Dedifferentiated amniotic fluid mesenchymal stem cell (primary cell): Measurements from ENCODE around the gene TEX19.
"Not testable (repeated sequence)": the region's sequence is repeated elsewhere in the genome, so short reads cannot be mapped to it uniquely, and the experiment has no call there.

Experiments used
- DNase-seq: peaks from one replicate; pipeline ENCODE4 v3.0.0-alpha.2; 2016; ENCODE audit errors: extremely low spot score

TEX19 gene

GRCh38 chr17:82338858-82339633 is 20.0 kb upstream of the TEX19 start:
- DNase-seq, result peak; percentile 38

DNA sequence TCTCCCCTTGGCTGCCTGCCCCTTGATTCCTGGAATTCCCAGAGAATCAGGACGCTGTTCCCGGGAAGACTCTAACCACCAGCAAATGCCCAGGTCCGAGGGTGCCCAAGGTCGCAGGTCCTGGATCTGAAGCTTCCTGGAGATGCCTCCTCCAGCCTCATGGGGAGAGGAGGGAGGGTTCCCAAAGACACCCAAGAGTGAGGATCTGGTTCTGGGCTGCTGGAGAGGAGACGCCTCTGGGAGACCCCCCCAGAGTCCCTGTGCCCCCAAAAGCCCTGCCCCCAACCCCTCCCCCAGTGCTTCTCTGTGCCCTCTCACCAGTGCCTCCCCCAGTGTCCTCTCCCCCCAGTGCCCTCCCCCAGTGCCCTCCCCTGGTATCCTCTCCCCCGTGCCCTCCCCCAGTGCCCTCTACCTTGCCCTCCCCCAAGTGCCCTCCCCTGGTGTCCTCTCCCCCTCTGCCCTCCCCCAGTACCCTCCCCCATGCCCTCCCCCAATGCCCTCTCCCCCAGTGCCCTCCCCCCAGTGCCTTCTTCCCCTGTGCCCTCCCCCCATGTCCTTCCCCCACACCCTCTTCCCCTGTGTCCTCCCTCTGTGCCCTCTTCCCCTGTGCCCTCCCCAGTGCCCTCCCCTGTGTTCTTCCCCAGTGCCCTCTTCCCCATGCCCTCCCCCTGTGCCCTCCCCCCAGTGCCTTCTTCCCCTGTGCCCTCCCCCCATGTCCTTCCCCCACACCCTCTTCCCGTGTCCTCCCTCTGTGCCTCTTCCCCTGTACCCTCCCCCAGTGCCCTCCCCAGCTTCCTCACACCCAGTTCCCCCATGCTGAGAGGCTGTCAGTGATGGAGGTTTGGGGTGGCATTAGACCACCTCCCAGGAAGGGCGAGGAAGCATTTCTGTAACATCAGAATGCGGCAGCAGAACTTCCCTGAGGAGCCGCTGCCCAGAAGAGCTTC is 19.1 kb upstream of the TEX19 start:
- DNase-seq, result no peak

GRCh38 chr17:82342361-82343079 is 16.5 kb upstream of the TEX19 start:
- DNase-seq, result no peak

DNA sequence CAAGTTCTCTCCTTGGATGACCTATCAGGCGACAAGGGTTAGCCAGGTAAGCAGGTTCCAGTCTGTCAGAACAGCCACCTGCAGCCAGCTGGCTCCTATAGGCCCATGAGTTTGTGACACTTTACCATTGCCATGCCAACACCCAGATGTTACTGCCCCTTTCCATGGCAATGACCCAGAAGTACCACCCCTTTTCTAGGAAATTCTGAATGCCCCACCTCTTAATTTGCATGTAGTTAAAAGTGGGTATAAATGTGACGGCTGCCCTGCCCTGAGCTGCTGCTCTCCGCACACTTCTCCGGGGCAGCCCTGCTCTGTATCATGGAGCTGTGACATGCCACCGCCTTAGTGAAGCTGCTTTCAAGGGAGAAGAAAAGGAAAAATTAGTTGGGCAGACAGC is 15.5 kb upstream of the TEX19 start:
- DNase-seq, result no peak

- DNase-seq, result no peak
Measured at GRCh38 chr17:82344175-82344907, 14.7 kb upstream of the TEX19 start.

DNA sequence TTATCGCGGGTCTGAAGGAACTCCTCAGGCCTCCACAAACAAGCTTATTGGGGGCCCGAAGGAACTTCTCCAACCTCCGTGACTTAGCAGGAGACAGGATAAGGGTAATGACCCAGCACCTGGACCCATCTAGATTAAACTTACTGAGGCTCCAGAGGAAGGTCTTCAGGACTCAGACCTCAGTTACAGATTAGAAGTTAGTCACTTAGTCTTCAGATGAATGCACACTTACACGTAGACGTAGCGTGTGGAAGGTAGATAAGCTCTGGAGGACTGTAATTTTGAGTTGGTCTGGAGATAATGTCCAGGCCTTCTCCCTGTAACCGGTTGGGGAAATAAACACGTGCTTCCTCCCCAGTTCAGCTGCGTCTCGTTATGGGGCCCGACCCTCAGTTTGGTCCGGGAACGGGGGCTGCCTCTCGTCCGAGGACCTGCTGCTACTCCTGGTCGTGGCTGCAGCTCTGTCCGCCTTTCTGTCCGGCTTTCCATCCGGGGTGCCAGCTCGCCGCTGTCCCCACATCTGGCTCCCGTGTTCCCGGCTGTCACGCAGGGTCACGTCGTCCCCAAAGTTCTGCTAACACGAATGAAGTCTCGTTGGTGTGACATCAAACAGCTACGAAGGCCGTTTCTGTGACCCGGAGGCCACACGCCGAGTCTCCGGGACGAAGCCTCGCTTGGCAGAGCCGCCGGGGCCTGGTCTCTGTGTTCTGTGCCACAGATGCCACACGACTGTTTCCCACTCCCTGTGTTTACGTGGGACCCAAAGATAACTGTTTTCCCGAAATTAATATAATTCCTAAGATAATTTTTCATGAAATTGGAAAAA is 13.7 kb upstream of the TEX19 start:
- DNase-seq, result no peak

- DNase-seq, result no peak
Measured at GRCh38 chr17:82346342-82347300, 12.4 kb upstream of the TEX19 start.

GRCh38 chr17:82347994-82348393 is 11.1 kb upstream of the TEX19 start:
- DNase-seq, result not testable (repeated sequence)

DNA sequence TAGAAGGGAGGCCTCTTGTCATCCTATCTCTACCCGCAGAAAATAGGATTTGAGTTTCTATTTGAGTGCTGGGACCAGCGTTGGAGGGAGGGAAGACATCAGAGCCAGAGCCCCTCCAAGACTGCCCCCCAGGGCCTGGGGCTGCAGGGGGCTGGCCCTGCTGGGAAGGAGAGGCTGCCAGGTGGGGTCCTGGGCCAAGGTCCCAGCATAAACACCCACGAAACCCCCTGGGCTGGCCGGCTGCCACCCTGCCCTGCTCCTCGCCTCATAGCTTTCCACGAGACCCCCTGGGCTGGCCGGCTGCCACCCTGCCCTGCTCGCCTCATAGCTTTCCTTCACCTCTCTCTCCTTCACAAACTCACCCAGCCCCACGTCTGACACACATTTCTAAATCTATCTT is 10.6 kb upstream of the TEX19 start:
- DNase-seq, result no peak

DNA sequence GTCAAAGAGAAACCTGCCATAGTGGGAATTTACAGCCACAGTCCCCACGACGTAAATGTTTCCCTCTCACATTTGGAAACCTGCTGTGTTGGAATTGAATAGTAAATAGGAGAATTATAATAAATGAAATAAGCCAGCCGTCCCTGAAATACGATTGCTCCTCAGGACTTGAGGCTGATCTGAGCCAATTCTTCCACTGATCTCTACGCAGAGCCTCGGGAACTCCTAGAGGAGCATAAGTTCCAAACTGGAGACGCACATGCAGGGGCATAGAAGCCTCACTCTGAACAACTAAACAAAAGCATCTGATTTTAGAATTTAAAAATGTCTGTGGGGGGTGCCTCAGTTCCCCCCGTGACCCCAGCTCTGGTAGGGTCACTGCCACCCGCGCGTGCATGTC is 10.2 kb upstream of the TEX19 start:
- no peak for DNase-seq

- DNase-seq, result peak; percentile 19
Measured at GRCh38 chr17:82349287-82349701, 9.8 kb upstream of the TEX19 start.

- DNase-seq, result no peak
Measured at GRCh38 chr17:82350182-82351030, 8.6 kb upstream of the TEX19 start.

- DNase-seq, result no peak
Measured at GRCh38 chr17:82351254-82351712, 7.8 kb upstream of the TEX19 start.

GRCh38 chr17:82351713-82352488 is 7.1 kb upstream of the TEX19 start:
- peak; percentile 88 for DNase-seq

DNA sequence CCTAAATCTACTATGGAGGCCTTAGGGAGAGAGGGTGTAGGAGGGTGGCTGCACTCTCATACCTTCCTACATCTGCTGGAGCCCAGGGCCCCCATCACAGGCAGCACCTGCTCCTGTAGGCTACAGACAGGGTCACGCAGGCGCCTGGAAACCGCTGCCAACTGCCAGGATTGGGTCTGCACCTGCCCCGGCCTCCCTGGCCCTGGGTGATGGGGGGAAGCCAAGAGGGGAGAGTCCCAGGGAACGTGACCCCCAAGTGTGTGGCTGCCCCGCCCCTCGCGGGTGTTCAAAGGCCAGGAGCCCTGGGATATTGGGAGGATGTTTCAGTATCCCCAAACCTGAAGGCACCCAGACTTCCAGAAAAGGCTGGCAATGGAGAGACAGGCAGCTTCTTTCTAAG is 5.6 kb upstream of the TEX19 start:
- DNase-seq, result no peak

DNA sequence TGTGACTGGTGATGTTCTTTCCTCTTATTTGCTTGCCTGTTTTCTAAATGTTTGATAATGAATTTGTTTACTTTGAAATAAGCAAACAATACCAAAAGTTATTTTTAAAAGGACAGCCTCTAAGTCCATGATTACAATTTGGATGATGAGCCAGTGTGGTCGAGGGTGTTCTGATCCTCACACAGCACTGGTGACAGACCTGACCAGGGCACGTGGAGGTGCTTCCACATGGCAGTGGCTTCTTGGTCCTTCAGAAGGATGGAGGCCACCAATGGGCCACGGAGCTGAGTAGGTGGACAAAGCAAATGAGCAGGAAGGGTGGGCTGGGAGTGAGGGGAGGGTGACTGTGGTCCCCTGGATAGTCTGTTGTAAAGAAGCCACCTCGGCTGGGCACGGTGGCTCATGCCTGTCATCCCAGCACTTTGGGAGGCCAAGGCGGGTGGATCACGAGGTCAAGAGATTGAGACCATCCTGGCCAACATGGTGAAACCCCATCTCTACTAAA is 4.2 kb upstream of the TEX19 start:
- DNase-seq, result no peak

GRCh38 chr17:82355770-82356427 is 3.1 kb upstream of the TEX19 start:
- DNase-seq, result no peak
